Ramos (cell line): Measurements from ENCODE around the gene APOBEC3B.
"Not testable (repeated sequence)": the region's sequence is repeated elsewhere in the genome, so short reads cannot be mapped to it uniquely, and the experiment has no call there.

Experiments
- in situ Hi-C: fragments of 300-500 bp; cut with MboI; formaldehyde crosslinking; loops from one replicate; pipeline ENCODE4 v1.14.3; 2022; ENCODE audit warnings: low sequenced_read_pairs; ENCODE audit not compliant: unreplicated experiment

Gene APOBEC3B

GRCh38 chr22:38950527-38951295 lies 31.4 kb upstream of the APOBEC3B start:
- in situ Hi-C loops, result no loop called here

- in situ Hi-C loops, result no loop called here
These were observed 30.4 kb upstream of the APOBEC3B start for GRCh38 chr22:38951734-38952133.

- in situ Hi-C loops, result no loop called here
These were observed 29.7 kb upstream of the APOBEC3B start for GRCh38 chr22:38952281-38952993.

GRCh38 chr22:38953091-38953490 lies 29.1 kb upstream of the APOBEC3B start:
- in situ Hi-C loops, result no loop called here

GRCh38 chr22:38953577-38954413 lies 28.4 kb upstream of the APOBEC3B start:
- in situ Hi-C loops, result no loop called here

GRCh38 chr22:38954414-38955043 lies 27.6 kb upstream of the APOBEC3B start:
- in situ Hi-C loops, result no loop called here

- in situ Hi-C loops, result no loop called here
These were observed 26.8 kb upstream of the APOBEC3B start for GRCh38 chr22:38955250-38955905.

GRCh38 chr22:38955926-38956325 lies 26.2 kb upstream of the APOBEC3B start:
- in situ Hi-C loops, result no loop called here

- in situ Hi-C loops, result no loop called here
These were observed 25.6 kb upstream of the APOBEC3B start for GRCh38 chr22:38956551-38956950.

- in situ Hi-C loops, result no loop called here
These were observed 24.9 kb upstream of the APOBEC3B start, which contains the start of gene APOBEC3A for GRCh38 chr22:38957046-38957770. Gene APOBEC3A, plus strand, starts transcription at chr22:38957609. Its CDS starts 83 bp downstream, at chr22:38957692.

- in situ Hi-C loops, result no loop called here
These were observed 24.1 kb upstream of the APOBEC3B start for GRCh38 chr22:38957808-38958650.

GRCh38 chr22:38958651-38958943 lies 23.6 kb upstream of the APOBEC3B start:
- in situ Hi-C loops, result not testable (repeated sequence)

- in situ Hi-C loops, result no loop called here
These were observed 22.6 kb upstream of the APOBEC3B start for GRCh38 chr22:38959590-38959989.

GRCh38 chr22:38960673-38961072 lies 21.5 kb upstream of the APOBEC3B start:
- in situ Hi-C loops, result not testable (repeated sequence)

GRCh38 chr22:38963291-38963738 lies 18.8 kb upstream of the APOBEC3B start:
- in situ Hi-C loops, result not testable (repeated sequence)

- in situ Hi-C loops, result no loop called here
These were observed 18.3 kb upstream of the APOBEC3B start for GRCh38 chr22:38963872-38964271.

- in situ Hi-C loops, result no loop called here
These were observed 17.8 kb upstream of the APOBEC3B start for GRCh38 chr22:38964306-38964705.

GRCh38 chr22:38964989-38965388 lies 17.2 kb upstream of the APOBEC3B start:
- in situ Hi-C loops, result loop anchor here (5.0 kb wide), 1 partner anchor 38 kb away; no protein-coding TSS in a partner anchor
